Muscle layer of duodenum (tissue), 2 donors: ENCODE measurements around the gene MADD.
"Not testable (repeated sequence)": the region's sequence is repeated elsewhere in the genome, so short reads cannot be mapped to it uniquely, and the experiment has no call there.

Source experiments
- H3K27ac ChIP-seq: one replicate; pipeline ENCODE4 v1.7.0; 2013; ENCODE audit warnings: mild to moderate bottlenecking, low read length
- H3K27me3 ChIP-seq: one replicate; pipeline ENCODE4 v1.7.0; 2013; ENCODE audit warnings: low read depth, mild to moderate bottlenecking, control low read depth, low read length
- H3K36me3 ChIP-seq, 2 donors: one replicate each; pipeline ENCODE4 v1.7.0; 2013; ENCODE audit warnings: low read length in 2 of 2, control low read depth in 1 of 2, mild to moderate bottlenecking in 1 of 2; ENCODE audit not compliant: insufficient read depth in 2 of 2, control insufficient read depth in 1 of 2
- H3K4me1 ChIP-seq, 2 donors: one replicate each; pipeline ENCODE4 v1.7.0; 2013; ENCODE audit warnings: low read length in 2 of 2, mild to moderate bottlenecking in 2 of 2, control low read depth in 1 of 2, moderate library complexity in 1 of 2; ENCODE audit not compliant: insufficient read depth in 2 of 2, control insufficient read depth in 1 of 2
- H3K4me3 ChIP-seq, 2 donors: one replicate each; pipeline ENCODE4 v1.7.0; 2013; ENCODE audit warnings: low read length in 2 of 2, low read depth in 1 of 2, mild to moderate bottlenecking in 1 of 2
- H3K9me3 ChIP-seq, 2 donors: one replicate each; pipeline ENCODE4 v1.7.0; 2013; ENCODE audit warnings: low read length in 2 of 2, control low read depth in 1 of 2, mild to moderate bottlenecking in 1 of 2; ENCODE audit not compliant: control insufficient read depth in 1 of 2
- donor health status: healthy.

The MADD gene

GRCh38 chr11:47305734-47306483, 36.0 kb downstream of the MADD start:
- peaks cover 0 to 9% of the 10 kb centered on the region in 2 donors for H3K9me3 ChIP-seq
- H3K36me3 ChIP-seq: peaks cover 54 to 95% of the 10 kb centered on the region in 2 donors
- no peak overlapping the region for H3K4me3 ChIP-seq
- no peaks in the 10 kb centered on the region for H3K27me3 ChIP-seq
- H3K27ac ChIP-seq: no peak overlapping the region
- no peaks in the 10 kb centered on the region for H3K4me1 ChIP-seq

DNA sequence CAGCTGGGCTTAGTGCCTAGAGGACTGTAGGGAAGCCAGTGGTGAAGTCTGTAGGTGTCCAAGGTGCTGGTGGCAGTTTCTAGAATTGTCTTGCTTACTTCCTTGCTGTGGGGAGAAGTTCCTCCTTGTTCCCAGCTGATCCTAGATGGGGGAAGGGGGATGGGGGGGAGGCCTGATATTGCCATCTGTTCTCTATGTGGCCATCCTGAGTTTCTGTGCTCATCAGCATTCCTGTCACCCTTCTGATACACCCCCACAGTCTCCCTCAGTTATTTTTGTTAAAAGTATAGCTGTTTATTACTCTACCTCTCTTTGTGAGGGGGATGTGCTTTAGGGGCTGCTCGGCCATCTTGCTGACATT, 36.5 kb downstream of the MADD start:
- H3K4me1 ChIP-seq: no peaks in the 10 kb centered on the region
- no peaks in the 10 kb centered on the region for H3K27me3 ChIP-seq
- H3K4me3 ChIP-seq: no peak overlapping the region
- peaks cover 60 to 95% of the 10 kb centered on the region in 2 donors for H3K36me3 ChIP-seq
- no peak overlapping the region for H3K27ac ChIP-seq
- peaks cover 0 to 9% of the 10 kb centered on the region in 2 donors for H3K9me3 ChIP-seq

GRCh38 chr11:47308050-47308823, 38.3 kb downstream of the MADD start:
- peaks cover 56 to 89% of the 10 kb centered on the region in 2 donors for H3K36me3 ChIP-seq
- peaks cover 0 to under 1% of the 10 kb centered on the region in 2 donors for H3K9me3 ChIP-seq
- H3K27ac ChIP-seq: no peak overlapping the region
- no peaks in the 10 kb centered on the region for H3K4me1 ChIP-seq
- H3K4me3 ChIP-seq: no peak overlapping the region
- H3K27me3 ChIP-seq: no peaks in the 10 kb centered on the region

- Histone ChIP-seq H3K4me1 (no peaks in the 10 kb centered on the region), H3K27me3 (no peaks in the 10 kb centered on the region), H3K36me3 (peaks cover 33 to 53% of the 10 kb centered on the region in 2 donors), H3K4me3 (no peak overlapping the region), H3K9me3 (no peaks in the 10 kb centered on the region), H3K27ac (no peak overlapping the region)
Measured at GRCh38 chr11:47314992-47315391, 45.1 kb downstream of the MADD start.

DNA sequence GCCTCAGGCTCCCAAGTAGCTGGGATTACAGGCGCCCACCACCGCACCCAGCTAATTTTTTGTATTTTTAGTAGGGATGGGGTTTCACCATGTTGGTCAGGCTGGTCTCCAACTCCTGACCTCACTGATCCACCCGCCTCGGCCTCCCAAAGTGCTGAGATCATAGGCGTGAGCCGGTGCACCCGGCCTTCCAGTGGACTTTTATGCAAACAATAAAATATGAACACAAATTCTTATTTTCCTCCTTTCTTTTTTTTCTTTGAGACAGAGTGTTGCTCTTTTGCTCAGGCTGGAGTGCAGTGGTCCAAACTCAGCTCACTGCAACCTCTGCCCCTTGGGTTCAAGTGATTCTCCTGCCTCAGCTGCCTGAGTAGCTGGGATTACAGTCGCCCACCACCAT, 46.6 kb downstream of the MADD start:
- not testable (repeated sequence) for H3K9me3 ChIP-seq, H3K4me3 ChIP-seq, H3K27me3 ChIP-seq, H3K4me1 ChIP-seq, H3K27ac ChIP-seq
- peaks cover 26 to 39% of the 10 kb centered on the region in 2 donors for H3K36me3 ChIP-seq

DNA sequence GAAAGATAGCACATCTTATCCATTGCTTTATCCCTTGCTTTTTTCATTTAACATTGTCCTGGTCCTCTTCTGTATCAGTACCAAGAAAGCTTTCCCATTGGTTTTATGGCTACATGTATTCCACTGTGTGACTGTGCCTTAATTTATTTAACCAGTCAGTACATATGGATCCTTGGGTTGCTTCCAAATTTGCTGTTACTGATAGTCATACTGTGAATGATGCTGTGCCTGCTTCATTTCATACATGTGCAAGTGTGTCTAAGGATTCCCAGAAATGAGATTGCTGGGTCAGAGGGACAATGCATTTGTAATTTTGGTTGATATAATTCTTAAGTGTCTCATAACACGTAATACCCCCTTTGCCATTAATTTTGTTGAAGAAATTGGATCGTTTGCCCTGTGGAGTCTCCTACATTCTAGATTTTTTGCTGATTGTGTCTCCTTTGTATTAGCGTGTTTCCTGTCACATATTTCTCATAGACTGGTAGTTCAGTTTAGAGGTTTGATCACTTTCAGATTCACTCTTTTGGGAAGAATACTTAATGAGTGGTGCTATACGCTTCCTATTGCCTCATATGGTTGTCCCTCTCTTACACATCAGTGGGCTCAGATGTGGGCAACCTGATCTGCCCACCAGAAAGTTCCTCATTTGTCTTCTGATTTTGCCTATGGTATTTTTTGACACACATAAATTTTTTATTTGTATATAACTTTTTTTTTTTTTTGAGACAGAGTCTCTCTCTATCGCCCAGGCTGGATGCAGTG, 47.3 kb downstream of the MADD start:
- peaks cover 27 to 39% of the 10 kb centered on the region in 2 donors for H3K36me3 ChIP-seq
- no peak overlapping the region for H3K27ac ChIP-seq
- H3K4me1 ChIP-seq: no peaks in the 10 kb centered on the region
- H3K27me3 ChIP-seq: no peaks in the 10 kb centered on the region
- H3K4me3 ChIP-seq: no peak overlapping the region
- no peaks in the 10 kb centered on the region for H3K9me3 ChIP-seq

GRCh38 chr11:47318166-47318565, 48.2 kb downstream of the MADD start:
- H3K36me3 ChIP-seq: peaks cover 27 to 37% of the 10 kb centered on the region in 2 donors
- H3K4me3 ChIP-seq: no peak overlapping the region
- H3K9me3 ChIP-seq: no peaks in the 10 kb centered on the region
- no peak overlapping the region for H3K27ac ChIP-seq
- no peaks in the 10 kb centered on the region for H3K27me3 ChIP-seq
- no peaks in the 10 kb centered on the region for H3K4me1 ChIP-seq

DNA sequence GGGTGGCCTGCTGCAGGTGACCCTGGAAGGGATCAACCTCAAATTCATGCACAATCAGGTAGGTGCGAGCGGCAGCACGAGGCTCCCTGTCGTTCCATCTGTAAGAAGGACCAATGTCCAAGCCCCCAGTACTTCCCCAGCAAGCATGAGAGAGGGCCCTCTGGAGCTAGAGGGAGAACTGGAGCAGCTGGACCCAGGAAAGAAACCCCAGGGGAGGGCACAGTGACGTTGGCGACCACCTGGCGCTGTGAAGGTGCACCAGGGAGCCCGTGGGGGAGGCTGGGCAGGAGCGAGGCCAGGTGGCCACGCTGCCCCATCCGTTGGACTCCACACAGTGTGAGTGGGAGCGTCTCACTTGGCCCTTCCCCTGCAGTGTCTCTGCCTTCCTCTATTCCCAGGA, 54.6 kb downstream of the MADD start:
- no peak overlapping the region for H3K27ac ChIP-seq
- no peak overlapping the region for H3K4me3 ChIP-seq
- H3K36me3 ChIP-seq: peaks cover 46 to 55% of the 10 kb centered on the region in 2 donors
- H3K27me3 ChIP-seq: no peaks in the 10 kb centered on the region
- H3K4me1 ChIP-seq: peaks cover 0 to 7% of the 10 kb centered on the region in 2 donors
- H3K9me3 ChIP-seq: no peaks in the 10 kb centered on the region

DNA sequence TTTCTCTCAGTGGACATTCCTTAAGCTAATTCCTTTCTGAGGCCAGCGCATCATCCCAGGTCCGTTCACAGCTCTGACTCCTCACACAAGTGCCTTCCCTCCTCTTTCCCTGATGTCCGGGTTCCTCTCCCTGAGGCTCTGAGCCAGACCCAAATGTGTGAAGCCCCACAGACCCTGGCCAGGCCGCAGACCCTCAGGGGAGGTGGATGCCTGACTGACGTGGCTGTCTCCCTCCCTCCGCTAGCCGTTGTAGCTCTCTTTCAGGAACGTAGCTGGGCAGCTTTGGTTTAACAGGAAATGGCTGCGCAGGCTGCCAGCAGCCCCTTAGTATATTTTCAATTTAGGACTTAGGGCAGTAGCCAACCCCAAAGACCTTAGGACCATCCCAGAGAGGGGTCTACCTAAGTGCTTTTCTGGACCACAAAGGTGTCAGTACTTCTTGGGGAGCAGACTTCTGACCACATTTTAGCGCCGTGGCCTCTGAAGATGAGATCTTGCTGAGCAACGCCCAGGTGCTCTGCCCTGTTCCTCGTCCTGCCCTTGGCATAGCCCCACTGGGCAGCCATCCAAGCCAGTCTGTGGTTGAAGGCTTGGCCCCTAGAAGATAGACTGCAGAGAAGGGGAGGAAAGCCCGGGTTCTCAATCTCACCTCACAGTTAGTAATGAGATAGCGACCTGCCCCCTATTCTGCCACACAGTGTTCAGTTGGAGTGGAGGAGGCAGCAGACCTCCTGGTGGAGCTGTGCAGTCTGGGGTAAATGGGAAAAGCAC, 55.5 kb downstream of the MADD start:
- peaks cover 0 to 16% of the 10 kb centered on the region in 2 donors for H3K4me1 ChIP-seq
- no peaks in the 10 kb centered on the region for H3K9me3 ChIP-seq
- no peaks in the 10 kb centered on the region for H3K27me3 ChIP-seq
- H3K27ac ChIP-seq: no peak overlapping the region
- no peak overlapping the region for H3K4me3 ChIP-seq
- peaks cover 48 to 57% of the 10 kb centered on the region in 2 donors for H3K36me3 ChIP-seq

GRCh38 chr11:47326198-47326597, 56.3 kb downstream of the MADD start:
- Histone ChIP-seq H3K9me3 (no peaks in the 10 kb centered on the region), H3K4me1 (peaks cover 0 to 20% of the 10 kb centered on the region in 2 donors), H3K36me3 (peaks cover 48 to 57% of the 10 kb centered on the region in 2 donors), H3K27ac (no peak overlapping the region), H3K4me3 (no peak overlapping the region), H3K27me3 (no peaks in the 10 kb centered on the region)
